Ascending aorta (tissue), 2 donors: ENCODE measurements around the gene PTN. TPM values are rescaled to one million over a fixed set of nuclear protein-coding genes. Genes with fewer than 3 reads are reported as not detected.
A peak's percentile ranks its signal among the peaks of the same experiment; 100 is the strongest.

Experiments
- DNase-seq, 2 donors: peaks; one replicate each; pipeline ENCODE4 v3.0.0-alpha.2; 2019; ENCODE audit warnings: low spot score in 2 of 2
- H3K27ac ChIP-seq, 2 donors: fragments of 200-600 bp; sonication (generic); one replicate each; pipeline ENCODE4 v1.5.1; 2016 to 2017; ENCODE audit warnings: mild to moderate bottlenecking in 1 of 2
- H3K27me3 ChIP-seq: fragments of 200-600 bp; sonication (generic); one replicate; pipeline ENCODE4 v1.5.1; 2017
- H3K36me3 ChIP-seq, 2 donors: fragments of 200-600 bp; sonication (generic); one replicate each; pipeline ENCODE4 v1.5.1; 2016
- H3K4me1 ChIP-seq, 2 donors: fragments of 200-600 bp; sonication (generic); one replicate each; pipeline ENCODE4 v1.5.1; 2016 to 2017; ENCODE audit warnings: mild to moderate bottlenecking in 1 of 2
- H3K4me3 ChIP-seq, 2 donors: fragments of 200-600 bp; sonication (generic); one replicate each; pipeline ENCODE4 v1.5.1; 2016 to 2017; ENCODE audit warnings: mild to moderate bottlenecking in 1 of 2
- H3K9me3 ChIP-seq, 2 donors: fragments of 200-600 bp; sonication (generic); one replicate each; pipeline ENCODE4 v1.5.1; 2016
- intact Hi-C: fragments of 100-400 bp; cut with DNase I; formaldehyde crosslinking; loops from one replicate; pipeline ENCODE4 v1.15.1; 2023
- total RNA-seq: library from RNA; depleted of rRNA; stranded (reverse); fragments of >200 nt; gene quantifications from one replicate; pipeline ENCODE4 v1.1.0, GENCODE V29; 2016
- TF ChIP-seq, protein P1 (sequence below), 3 experiments: fragments of 200-600 bp in 2 of 3; fragments of 450-650 bp in 1 of 3; sonication (generic) in 2 of 3; IDR thresholded peaks; one replicate each; pipeline ENCODE4 v1.5.1; 2016 to 2019; ENCODE audit warnings: antibody characterized with exemption in 3 of 3, mild to moderate bottlenecking in 1 of 3, moderate library complexity in 1 of 3

PTN gene
- total RNA-seq, 1 donor from 2014 or later: 10.4 TPM

DNA sequence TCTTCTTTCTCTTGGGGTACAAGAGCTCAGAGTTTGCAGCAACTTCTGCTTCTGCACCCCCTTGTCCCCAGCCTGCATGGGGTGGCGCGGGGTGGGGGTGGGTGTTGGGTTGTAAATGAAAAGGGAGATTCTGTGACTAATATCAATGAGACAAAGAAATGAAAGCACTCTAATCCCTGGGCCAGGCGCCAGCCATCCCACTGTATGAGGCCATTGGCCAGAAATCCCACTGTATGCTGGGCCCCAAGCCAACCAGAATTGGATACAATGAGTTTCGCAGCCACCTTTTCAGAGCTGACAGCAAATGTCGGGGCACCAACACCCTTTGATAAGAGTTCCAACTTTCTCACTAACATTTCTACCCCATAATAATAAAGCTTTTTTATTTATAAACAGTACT lies 10.9 kb upstream of the PTN start:
- no peaks in the 10 kb centered on the region for H3K27me3 ChIP-seq
- TF ChIP-seq, protein P1, sequence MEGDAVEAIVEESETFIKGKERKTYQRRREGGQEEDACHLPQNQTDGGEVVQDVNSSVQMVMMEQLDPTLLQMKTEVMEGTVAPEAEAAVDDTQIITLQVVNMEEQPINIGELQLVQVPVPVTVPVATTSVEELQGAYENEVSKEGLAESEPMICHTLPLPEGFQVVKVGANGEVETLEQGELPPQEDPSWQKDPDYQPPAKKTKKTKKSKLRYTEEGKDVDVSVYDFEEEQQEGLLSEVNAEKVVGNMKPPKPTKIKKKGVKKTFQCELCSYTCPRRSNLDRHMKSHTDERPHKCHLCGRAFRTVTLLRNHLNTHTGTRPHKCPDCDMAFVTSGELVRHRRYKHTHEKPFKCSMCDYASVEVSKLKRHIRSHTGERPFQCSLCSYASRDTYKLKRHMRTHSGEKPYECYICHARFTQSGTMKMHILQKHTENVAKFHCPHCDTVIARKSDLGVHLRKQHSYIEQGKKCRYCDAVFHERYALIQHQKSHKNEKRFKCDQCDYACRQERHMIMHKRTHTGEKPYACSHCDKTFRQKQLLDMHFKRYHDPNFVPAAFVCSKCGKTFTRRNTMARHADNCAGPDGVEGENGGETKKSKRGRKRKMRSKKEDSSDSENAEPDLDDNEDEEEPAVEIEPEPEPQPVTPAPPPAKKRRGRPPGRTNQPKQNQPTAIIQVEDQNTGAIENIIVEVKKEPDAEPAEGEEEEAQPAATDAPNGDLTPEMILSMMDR (IDR thresholded peaks at IDR 0.05): no peak
- H3K27ac ChIP-seq: no peak overlapping the region
- H3K9me3 ChIP-seq: peaks cover 0 to 3% of the 10 kb centered on the region in 2 donors
- intact Hi-C loops: no loop called here
- no peaks in the 10 kb centered on the region for H3K4me1 ChIP-seq
- H3K4me3 ChIP-seq: no peak overlapping the region
- no peaks in the 10 kb centered on the region for H3K36me3 ChIP-seq
- no peak for DNase-seq

DNA sequence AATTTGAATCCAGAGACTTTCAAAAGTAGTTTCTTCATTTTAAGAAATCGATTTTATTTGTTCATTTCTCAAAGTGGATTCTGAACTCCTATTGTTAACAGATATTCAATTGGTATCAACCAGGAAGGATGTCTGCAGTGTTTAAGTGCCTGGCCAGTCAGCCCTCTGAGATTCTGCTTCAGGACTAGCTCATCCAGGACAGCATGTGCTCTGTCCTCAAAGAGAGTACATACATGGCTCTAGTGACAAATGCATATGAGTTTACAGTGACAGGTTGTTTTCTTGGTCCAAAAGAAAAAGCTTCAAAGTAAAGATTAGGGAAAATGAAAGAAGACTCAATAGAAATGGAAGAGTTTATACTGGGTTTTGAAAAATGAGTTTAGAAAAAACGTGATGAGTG lies 8.4 kb upstream of the PTN start:
- Histone ChIP-seq H3K27ac (no peak overlapping the region), H3K9me3 (no peaks in the 10 kb centered on the region), H3K27me3 (no peaks in the 10 kb centered on the region), H3K4me1 (no peaks in the 10 kb centered on the region), H3K36me3 (no peaks in the 10 kb centered on the region), H3K4me3 (no peak overlapping the region)
- TF ChIP-seq, protein P1 (IDR thresholded peaks at IDR 0.05): no peak
- intact Hi-C loops: no loop called here
- no peak for DNase-seq

DNA sequence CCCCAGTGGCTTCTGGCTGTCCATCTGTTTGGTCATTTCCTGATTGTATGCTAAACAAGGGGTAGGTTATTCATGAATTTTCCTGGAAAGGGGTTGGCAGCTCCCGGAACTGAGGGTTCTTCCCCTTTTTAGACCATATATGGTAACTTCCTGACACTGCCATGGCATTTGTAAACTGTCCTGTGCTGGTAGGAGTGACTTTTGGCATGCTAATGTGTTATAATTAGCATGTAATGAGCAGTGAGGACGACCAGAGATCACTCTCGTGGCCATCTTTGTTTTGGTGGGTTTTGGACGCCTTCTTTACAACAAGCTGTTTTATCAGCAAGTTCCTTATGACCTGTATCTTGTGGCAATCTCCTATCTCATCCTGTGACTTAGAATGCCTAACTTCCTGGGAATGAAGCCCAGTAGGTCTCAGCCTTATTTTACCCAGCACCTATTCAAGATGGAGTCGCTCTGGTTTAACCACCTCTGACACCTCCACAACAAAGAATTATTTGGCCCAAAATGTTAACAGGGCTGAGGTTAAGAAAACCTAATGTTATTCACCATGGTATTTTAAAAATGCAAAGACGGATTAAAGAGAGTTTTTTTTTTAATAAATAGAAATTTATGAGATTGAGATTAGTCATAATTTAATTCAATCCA lies 2.4 kb upstream of the PTN start:
- Histone ChIP-seq H3K27me3 (no peaks in the 10 kb centered on the region), H3K9me3 (no peaks in the 10 kb centered on the region), H3K36me3 (no peaks in the 10 kb centered on the region), H3K4me3 (no peak overlapping the region), H3K4me1 (no peaks in the 10 kb centered on the region), H3K27ac (no peak overlapping the region)
- DNase-seq: no peak
- TF ChIP-seq, protein P1 (IDR thresholded peaks at IDR 0.05): no peak
- intact Hi-C loops: no loop called here

DNA sequence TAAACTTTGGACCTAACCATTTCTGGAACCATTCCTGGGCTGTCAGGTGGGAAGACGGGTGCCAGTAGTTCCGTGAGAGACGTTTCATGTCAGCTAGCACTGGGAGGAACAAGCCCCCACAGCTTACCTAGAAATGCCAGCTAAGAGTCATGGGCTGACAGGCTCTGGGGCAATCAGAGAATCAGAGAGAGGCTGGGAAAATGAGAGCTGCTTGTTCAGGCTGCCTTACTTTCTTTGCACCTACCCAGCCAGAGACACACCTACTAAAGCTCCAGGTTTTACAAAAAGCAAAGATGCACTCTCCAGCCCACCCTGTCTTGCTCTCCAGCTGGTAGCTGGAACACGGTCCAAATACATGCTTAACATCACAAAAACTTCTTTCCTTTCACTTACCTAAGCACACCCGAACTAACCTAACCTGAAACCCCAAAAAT lies 688 bp downstream of the PTN start:
- Histone ChIP-seq H3K27me3 (no peaks in the 10 kb centered on the region), H3K4me1 (no peaks in the 10 kb centered on the region), H3K4me3 (peak overlapping the region; percentile 52 to 59), H3K27ac (no peak overlapping the region), H3K36me3 (no peaks in the 10 kb centered on the region), H3K9me3 (no peaks in the 10 kb centered on the region)
- intact Hi-C loops: no loop called here
- TF ChIP-seq, protein P1 (IDR thresholded peaks at IDR 0.05): no peak
- DNase-seq: no peak

DNA sequence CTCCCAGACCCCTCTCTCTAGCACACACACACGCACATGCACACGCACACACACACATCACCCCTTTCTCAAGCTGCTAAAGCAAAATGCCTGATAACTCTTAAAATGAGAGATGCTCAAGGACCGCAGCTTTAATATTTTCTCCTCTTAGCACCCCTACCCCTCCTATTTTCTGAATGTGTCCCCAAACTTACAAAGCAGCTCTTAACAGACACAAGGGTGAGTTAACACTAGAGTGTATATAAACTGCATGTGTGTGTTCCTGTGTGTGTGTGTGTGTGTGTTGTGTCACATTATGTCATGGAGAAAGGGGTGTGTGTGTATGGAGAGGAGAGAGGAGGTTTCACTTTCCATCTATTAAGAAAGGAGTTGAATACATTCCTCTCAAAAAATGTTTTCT lies 1.3 kb downstream of the PTN start:
- Histone ChIP-seq H3K4me1 (no peaks in the 10 kb centered on the region), H3K36me3 (no peaks in the 10 kb centered on the region), H3K27ac (no peak overlapping the region), H3K4me3 (no peak overlapping the region), H3K9me3 (no peaks in the 10 kb centered on the region), H3K27me3 (no peaks in the 10 kb centered on the region)
- DNase-seq: no peak
- TF ChIP-seq, protein P1 (IDR thresholded peaks at IDR 0.05): no peak
- intact Hi-C loops: no loop called here

DNA sequence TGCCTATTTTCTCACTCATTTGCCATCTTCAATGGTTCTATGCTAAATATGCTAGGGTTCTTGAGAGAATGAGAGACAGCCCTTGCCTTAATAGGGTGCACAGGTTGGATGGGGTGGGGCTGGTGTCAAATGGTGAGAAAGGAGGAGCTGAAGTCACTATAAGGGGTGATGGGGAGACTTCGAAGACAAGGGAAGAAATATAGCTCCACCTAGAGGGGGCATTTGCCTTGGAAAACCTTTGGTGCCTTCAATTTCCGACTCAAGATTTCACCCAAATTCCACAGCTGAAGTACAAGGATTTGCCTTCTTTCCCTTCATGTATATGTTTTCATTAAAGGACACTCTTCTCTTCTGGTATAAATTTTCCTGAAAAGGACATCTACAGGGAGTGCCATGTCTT lies 5.6 kb downstream of the PTN start:
- intact Hi-C loops: no loop called here
- Histone ChIP-seq H3K36me3 (no peaks in the 10 kb centered on the region), H3K27me3 (no peaks in the 10 kb centered on the region), H3K4me3 (no peak overlapping the region), H3K9me3 (no peaks in the 10 kb centered on the region), H3K4me1 (no peaks in the 10 kb centered on the region), H3K27ac (no peak overlapping the region)
- no peak for DNase-seq
- TF ChIP-seq, protein P1 (IDR thresholded peaks at IDR 0.05): no peak
